ENCODE results near the gene CTDSPL. TPM values are rescaled to one million over a fixed set of nuclear protein-coding genes. Genes with fewer than 3 reads are reported as not detected.
A peak's percentile ranks its signal among the peaks of the same experiment; 100 is the strongest.

The CTDSPL gene
- total RNA-seq, 1 donor from 2014 or later, result 43.0 TPM

- Histone ChIP-seq H3K79me2 (ENCODE audit: low read depth) (no peaks in the 10 kb centered on the region), H3K4me2 (peak overlapping the region; percentile 76), H4K20me1 (ENCODE audit: low read depth) (no peaks in the 10 kb centered on the region), H3K9me3 (ENCODE audit: low read depth) (no peaks in the 10 kb centered on the region), H3K27me3 (peaks cover 12% of the 10 kb centered on the region), H3K36me3 (no peaks in the 10 kb centered on the region), H3K4me1 (no peaks in the 10 kb centered on the region), H2AFZ (replicated peaks) (peak overlapping the region; percentile 92), H3F3A (ENCODE audit: low read depth) (peaks cover 5% of the 10 kb centered on the region), H3K27ac (no peak overlapping the region), H3K4me3 (peak overlapping the region; percentile 47), H3K9ac (no peak overlapping the region)
- Mint-ChIP-seq H3K36me3 (no peaks in the 10 kb centered on the region), H3K27me3 (ENCODE audit: insufficient read depth, low read depth) (peaks cover 18% of the 10 kb centered on the region), H3K4me3 (peak overlapping the region; percentile 77), H3K9me3 (no peaks in the 10 kb centered on the region), H3K4me1 (peaks cover 19% of the 10 kb centered on the region), H3K27ac (no peak overlapping the region)
- DNase-seq (ENCODE audit: low spot score), result peak; percentile 61
- no peak for TF ChIP-seq EZH2 (IDR thresholded peaks at IDR 0.05)
- TF ChIP-seq, protein P1, sequence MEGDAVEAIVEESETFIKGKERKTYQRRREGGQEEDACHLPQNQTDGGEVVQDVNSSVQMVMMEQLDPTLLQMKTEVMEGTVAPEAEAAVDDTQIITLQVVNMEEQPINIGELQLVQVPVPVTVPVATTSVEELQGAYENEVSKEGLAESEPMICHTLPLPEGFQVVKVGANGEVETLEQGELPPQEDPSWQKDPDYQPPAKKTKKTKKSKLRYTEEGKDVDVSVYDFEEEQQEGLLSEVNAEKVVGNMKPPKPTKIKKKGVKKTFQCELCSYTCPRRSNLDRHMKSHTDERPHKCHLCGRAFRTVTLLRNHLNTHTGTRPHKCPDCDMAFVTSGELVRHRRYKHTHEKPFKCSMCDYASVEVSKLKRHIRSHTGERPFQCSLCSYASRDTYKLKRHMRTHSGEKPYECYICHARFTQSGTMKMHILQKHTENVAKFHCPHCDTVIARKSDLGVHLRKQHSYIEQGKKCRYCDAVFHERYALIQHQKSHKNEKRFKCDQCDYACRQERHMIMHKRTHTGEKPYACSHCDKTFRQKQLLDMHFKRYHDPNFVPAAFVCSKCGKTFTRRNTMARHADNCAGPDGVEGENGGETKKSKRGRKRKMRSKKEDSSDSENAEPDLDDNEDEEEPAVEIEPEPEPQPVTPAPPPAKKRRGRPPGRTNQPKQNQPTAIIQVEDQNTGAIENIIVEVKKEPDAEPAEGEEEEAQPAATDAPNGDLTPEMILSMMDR (IDR thresholded peaks at IDR 0.05), result peak; percentile 13
These were observed 132.3 kb downstream of the CTDSPL start for GRCh38 chr3:37993820-37994638.

- Histone ChIP-seq H2AFZ (replicated peaks) (peak overlapping the region; percentile 92), H3K4me3 (peak overlapping the region; percentile 47), H3K4me2 (peak overlapping the region; percentile 76), H3K27me3 (peaks cover 12% of the 10 kb centered on the region), H3K36me3 (no peaks in the 10 kb centered on the region), H4K20me1 (ENCODE audit: low read depth) (no peaks in the 10 kb centered on the region), H3F3A (ENCODE audit: low read depth) (peaks cover 5% of the 10 kb centered on the region), H3K9me3 (ENCODE audit: low read depth) (no peaks in the 10 kb centered on the region), H3K79me2 (ENCODE audit: low read depth) (no peaks in the 10 kb centered on the region), H3K27ac (no peak overlapping the region), H3K4me1 (no peaks in the 10 kb centered on the region), H3K9ac (no peak overlapping the region)
- Mint-ChIP-seq H3K36me3 (no peaks in the 10 kb centered on the region), H3K4me1 (peaks cover 24% of the 10 kb centered on the region), H3K27me3 (ENCODE audit: insufficient read depth, low read depth) (peaks cover 18% of the 10 kb centered on the region), H3K4me3 (peak overlapping the region; percentile 77), H3K27ac (no peak overlapping the region), H3K9me3 (no peaks in the 10 kb centered on the region)
- DNase-seq (ENCODE audit: low spot score), result no peak
- TF ChIP-seq, protein P1 (IDR thresholded peaks at IDR 0.05), result no peak
- TF ChIP-seq EZH2 (IDR thresholded peaks at IDR 0.05), result no peak
- no peak for TF ChIP-seq EZH2phosphoT487 (IDR thresholded peaks at IDR 0.05)
These were observed 132.9 kb downstream of the CTDSPL start for GRCh38 chr3:37994639-37994972.

DNA sequence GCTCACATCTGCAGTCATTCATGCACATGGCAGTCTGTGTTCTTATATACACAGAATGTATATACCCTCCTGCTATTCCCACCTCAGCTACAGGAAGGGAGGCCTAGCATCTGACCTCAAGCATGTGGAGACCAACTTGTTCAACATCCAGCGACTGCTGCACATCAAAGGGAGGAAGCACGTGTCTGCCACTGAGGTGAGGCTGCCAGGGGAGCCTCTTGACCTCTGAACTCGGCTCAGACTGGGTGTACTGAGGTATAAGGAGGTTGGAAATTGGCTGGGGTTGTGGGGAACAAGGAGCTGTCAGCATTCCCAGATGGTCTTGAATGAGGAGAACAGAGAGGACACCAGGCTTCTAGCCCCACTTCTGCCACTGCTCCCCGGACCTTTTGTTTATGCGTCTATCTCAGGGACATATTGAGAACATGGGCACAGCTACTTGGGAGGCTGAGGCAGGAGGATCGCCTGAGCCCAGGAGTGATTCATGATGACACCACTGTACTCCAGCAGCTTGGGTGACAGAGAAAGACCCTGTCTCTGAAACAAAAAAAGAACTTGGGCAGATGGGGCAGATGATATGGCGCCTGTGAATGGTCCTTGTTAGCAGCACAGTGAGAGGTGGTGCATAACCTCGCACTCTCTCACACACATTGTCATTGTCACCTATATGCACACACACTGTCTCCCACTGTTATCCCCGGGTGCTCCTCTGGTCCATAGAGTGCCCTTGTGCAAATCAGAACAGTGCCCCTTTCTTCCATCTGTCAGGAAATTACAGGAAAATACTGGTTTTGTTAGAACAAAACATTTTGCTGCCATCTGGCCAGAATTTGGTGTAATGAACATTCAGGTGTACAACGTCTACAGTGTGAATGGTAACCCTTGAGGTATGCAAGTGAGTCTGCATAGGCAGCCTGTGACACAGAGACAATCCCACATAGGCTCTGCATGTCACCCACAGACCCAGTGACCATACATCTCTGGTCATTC is 134.3 kb downstream of the CTDSPL start:
- Histone ChIP-seq H3K9me3 (ENCODE audit: low read depth) (no peaks in the 10 kb centered on the region), H3K27me3 (peaks cover 12% of the 10 kb centered on the region), H3F3A (ENCODE audit: low read depth) (peaks cover 5% of the 10 kb centered on the region), H3K4me1 (no peaks in the 10 kb centered on the region), H3K79me2 (ENCODE audit: low read depth) (no peaks in the 10 kb centered on the region), H2AFZ (replicated peaks) (no peak overlapping the region), H3K36me3 (no peaks in the 10 kb centered on the region), H3K4me2 (no peak overlapping the region), H3K9ac (no peak overlapping the region), H4K20me1 (ENCODE audit: low read depth) (no peaks in the 10 kb centered on the region), H3K27ac (no peak overlapping the region), H3K4me3 (no peak overlapping the region)
- Mint-ChIP-seq H3K9me3 (no peaks in the 10 kb centered on the region), H3K27me3 (ENCODE audit: insufficient read depth, low read depth) (peaks cover 20% of the 10 kb centered on the region), H3K27ac (no peak overlapping the region), H3K4me3 (no peak overlapping the region), H3K4me1 (peaks cover 26% of the 10 kb centered on the region), H3K36me3 (no peaks in the 10 kb centered on the region)
- TF ChIP-seq, protein P1 (IDR thresholded peaks at IDR 0.05), result no peak
- TF ChIP-seq EZH2 (IDR thresholded peaks at IDR 0.05) (no peak), EZH2phosphoT487 (IDR thresholded peaks at IDR 0.05) (no peak)
- no peak for DNase-seq (ENCODE audit: low spot score)

All from neural progenitor cell (in vitro differentiated cells).